Pancreas (tissue), 10 donors: ENCODE measurements around the gene ISCA1. TPM values are rescaled to one million over a fixed set of nuclear protein-coding genes. Genes with fewer than 3 reads are reported as not detected.

ENCODE experiments used
- ATAC-seq, 4 donors: fragments of 200-7000 bp; cut with Tn5 transposase; one replicate each; pipeline versions ENCODE4 v1.8.0 to v1.9.1; 2020; ENCODE audit warnings: mild to moderate bottlenecking in 4 of 4, moderate library complexity in 4 of 4
- DNase-seq, 6 donors: peaks; one replicate each; pipeline ENCODE4 v3.0.0-alpha.2; 2020
- FAIRE-seq: peaks from 2 replicates; lab custom pipeline; 2012; peaks lifted over from hg19 to GRCh38; lab: Jason Lieb, UNC
- H3K27ac ChIP-seq, 4 donors: fragments of 200-600 bp; sonication (generic); 1 replicate in 3 of 4; 2 replicates in 1 of 4; pipeline versions ENCODE4 v1.5.0 to v1.8.0; 2020
- H3K27me3 ChIP-seq, 4 donors: fragments of 200-600 bp; one replicate each; pipeline ENCODE4 v1.8.0; 2021
- H3K36me3 ChIP-seq, 3 donors: fragments of 200-600 bp; sonication (generic) in 1 of 3; one replicate each; pipeline versions ENCODE4 v1.5.0 to v1.8.0; 2020 to 2021
- H3K4me1 ChIP-seq, 3 donors: fragments of 200-600 bp; one replicate each; pipeline ENCODE4 v1.8.0; 2021
- H3K4me3 ChIP-seq, 4 donors: fragments of 200-600 bp; sonication (generic) in 2 of 4; one replicate each; pipeline versions ENCODE4 v1.5.0 to v1.8.0; 2020 to 2021
- H3K9me3 ChIP-seq, 4 donors: fragments of 200-600 bp; one replicate each; pipeline ENCODE4 v1.8.0; 2021
- WGBS, 2 donors: extraction: QIAGEN DNeasy Blood & Tissue Kit; methylation state at CpG; one replicate each; pipeline ENCODE4 v1.1.7; 2013; 5-methylcytosine and 5-hydroxymethylcytosine counted together
- intact Hi-C, 3 donors: fragments of 100-400 bp; cut with DNase I; formaldehyde crosslinking; loops; one replicate each; pipeline versions ENCODE4 v1.11.1 to v1.14.2; 2022
- polyA plus RNA-seq, 2 donors: library from polyadenylated mRNA; stranded (reverse); fragments of 200-250 nt; gene quantifications; one replicate each; pipeline ENCODE4 v1.2.3, GENCODE V29; 2013
- total RNA-seq, 6 donors: library from RNA; stranded (reverse); fragmentation: NEBNext Ultra II Directional in 4 of 6; extraction: Animal tissue kit (Norgen Biotek cat#: 25700) in 4 of 6; gene quantifications; one replicate each; pipeline versions ENCODE4 v1.2.1 to v1.2.4, GENCODE V29; 2021 to 2023
- TF ChIP-seq, protein P1 (sequence below), 4 donors: fragments of 200-600 bp; sonication (generic) in 3 of 4; IDR thresholded peaks; one replicate each; pipeline versions ENCODE4 v1.5.0 to v1.8.0; 2021; ENCODE audit warnings: antibody characterized with exemption in 4 of 4
- donor health status: healthy with polysubstance abuse.
- donor health status: DM: no; HTN: no; CAD: no; lungs with moderate emphysema.
- donor health status: DM: no; HTN: no; CAD: no.
- donor health status: control.
- donor health status: control.
- donor health status: Bipolar disorder and iron deficiency.
- donor health status: DM: yes; HTN: yes; CAD: no.
- donor health status: DM: no; HTN: no; CAD: no.
- donor health status: DM: no; HTN: no; CAD: no.
- donor health status: DM: yes; HTN: yes; CAD: no.

Gene ISCA1
- total and polyA plus RNA-seq, 8 donors, result 8.6 to 26.5 (median 10.9) TPM

DNA sequence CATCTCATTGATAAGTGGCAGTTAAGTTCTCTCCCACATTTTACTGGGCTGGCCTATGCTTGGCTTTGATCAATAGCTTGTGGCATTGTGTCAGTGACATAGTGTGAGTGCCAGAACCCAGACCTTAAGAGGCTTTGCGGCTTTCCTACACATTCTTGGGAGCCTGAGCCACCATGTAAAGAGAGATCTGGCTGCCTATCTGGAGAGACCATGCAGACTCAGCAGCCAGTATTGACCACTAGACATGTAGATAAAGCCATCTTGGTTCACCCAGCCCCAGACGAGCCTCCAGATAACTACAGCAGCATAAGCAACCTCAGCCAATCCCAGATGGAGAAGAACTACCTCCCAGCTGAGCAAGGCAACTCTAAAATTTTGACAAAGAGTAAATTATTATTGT, 51.5 kb downstream of the ISCA1 start:
- H3K27ac ChIP-seq, result no peak overlapping the region
- H3K4me3 ChIP-seq, result no peak overlapping the region
- H3K36me3 ChIP-seq, result no peaks in the 10 kb centered on the region
- no peaks in the 10 kb centered on the region for H3K27me3 ChIP-seq
- WGBS, 2 donors, result 64 to 77% methylated on average over 2 of the region's 2 CpGs
- H3K4me1 ChIP-seq, result no peaks in the 10 kb centered on the region
- DNase-seq, result no peak
- ATAC-seq, result no peak
- no peak for FAIRE-seq
- intact Hi-C loops, result no loop called here
- no peaks in the 10 kb centered on the region for H3K9me3 ChIP-seq
- TF ChIP-seq, protein P1, sequence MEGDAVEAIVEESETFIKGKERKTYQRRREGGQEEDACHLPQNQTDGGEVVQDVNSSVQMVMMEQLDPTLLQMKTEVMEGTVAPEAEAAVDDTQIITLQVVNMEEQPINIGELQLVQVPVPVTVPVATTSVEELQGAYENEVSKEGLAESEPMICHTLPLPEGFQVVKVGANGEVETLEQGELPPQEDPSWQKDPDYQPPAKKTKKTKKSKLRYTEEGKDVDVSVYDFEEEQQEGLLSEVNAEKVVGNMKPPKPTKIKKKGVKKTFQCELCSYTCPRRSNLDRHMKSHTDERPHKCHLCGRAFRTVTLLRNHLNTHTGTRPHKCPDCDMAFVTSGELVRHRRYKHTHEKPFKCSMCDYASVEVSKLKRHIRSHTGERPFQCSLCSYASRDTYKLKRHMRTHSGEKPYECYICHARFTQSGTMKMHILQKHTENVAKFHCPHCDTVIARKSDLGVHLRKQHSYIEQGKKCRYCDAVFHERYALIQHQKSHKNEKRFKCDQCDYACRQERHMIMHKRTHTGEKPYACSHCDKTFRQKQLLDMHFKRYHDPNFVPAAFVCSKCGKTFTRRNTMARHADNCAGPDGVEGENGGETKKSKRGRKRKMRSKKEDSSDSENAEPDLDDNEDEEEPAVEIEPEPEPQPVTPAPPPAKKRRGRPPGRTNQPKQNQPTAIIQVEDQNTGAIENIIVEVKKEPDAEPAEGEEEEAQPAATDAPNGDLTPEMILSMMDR (IDR thresholded peaks at IDR 0.05), result no peak

DNA sequence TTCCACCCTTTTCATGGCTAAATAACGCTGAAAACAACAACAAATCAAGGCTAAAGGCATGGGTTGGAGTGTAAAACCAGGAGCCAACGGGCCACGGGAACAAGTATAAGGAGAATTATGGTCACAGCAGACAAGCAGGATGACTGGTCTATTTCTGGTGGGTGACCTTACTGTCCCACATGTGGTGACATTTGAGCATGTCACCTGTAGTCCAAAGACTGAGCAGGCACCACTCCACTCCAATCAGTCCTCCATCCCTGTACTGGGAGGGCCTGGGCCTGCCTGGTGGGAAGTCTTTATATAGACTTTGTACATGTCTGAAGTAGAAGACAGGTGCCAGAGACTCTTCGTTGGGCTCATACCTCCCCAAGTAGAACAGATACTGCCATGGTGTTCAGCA, 59.7 kb downstream of the ISCA1 start:
- H3K9me3 ChIP-seq, result no peaks in the 10 kb centered on the region
- H3K36me3 ChIP-seq, result no peaks in the 10 kb centered on the region
- no peak overlapping the region for H3K27ac ChIP-seq
- FAIRE-seq (no peak), ATAC-seq (no peak), DNase-seq (no peak)
- TF ChIP-seq, protein P1 (IDR thresholded peaks at IDR 0.05), result no peak
- no peak overlapping the region for H3K4me3 ChIP-seq
- H3K4me1 ChIP-seq, result no peaks in the 10 kb centered on the region
- intact Hi-C loops, result no loop called here
- H3K27me3 ChIP-seq, result no peaks in the 10 kb centered on the region
- WGBS, 2 donors, result 70 to 77% methylated on average over 4 of the region's 4 CpGs

DNA sequence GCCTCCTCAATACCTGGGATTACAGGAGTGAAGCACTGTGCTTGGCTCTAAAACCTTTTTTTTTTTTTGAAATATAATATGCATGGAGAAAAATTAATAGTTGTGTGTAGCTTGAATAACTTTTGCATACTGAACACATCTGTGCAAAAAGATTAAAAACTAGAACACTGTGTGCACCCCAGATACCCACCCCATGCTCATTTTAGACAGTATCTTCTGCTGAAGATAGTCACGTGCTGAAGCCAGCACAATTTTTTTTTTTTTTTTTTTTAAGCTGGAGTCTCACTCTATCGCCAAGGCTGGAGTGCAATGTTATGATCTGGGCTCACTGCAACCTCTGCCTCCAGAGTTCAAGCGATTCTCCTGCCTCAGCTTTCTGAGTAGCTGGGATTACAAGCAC, 62.7 kb downstream of the ISCA1 start:
- no peak for FAIRE-seq
- DNase-seq, result no peak
- Histone ChIP-seq H3K27ac (no peak overlapping the region), H3K4me1 (no peaks in the 10 kb centered on the region), H3K27me3 (no peaks in the 10 kb centered on the region), H3K36me3 (no peaks in the 10 kb centered on the region), H3K9me3 (no peaks in the 10 kb centered on the region), H3K4me3 (no peak overlapping the region)
- ATAC-seq, result no peak
- 75 to 90% methylated on average over 3 of the region's 3 CpGs for WGBS, 2 donors
- intact Hi-C loops, result no loop called here
- TF ChIP-seq, protein P1 (IDR thresholded peaks at IDR 0.05), result no peak

DNA sequence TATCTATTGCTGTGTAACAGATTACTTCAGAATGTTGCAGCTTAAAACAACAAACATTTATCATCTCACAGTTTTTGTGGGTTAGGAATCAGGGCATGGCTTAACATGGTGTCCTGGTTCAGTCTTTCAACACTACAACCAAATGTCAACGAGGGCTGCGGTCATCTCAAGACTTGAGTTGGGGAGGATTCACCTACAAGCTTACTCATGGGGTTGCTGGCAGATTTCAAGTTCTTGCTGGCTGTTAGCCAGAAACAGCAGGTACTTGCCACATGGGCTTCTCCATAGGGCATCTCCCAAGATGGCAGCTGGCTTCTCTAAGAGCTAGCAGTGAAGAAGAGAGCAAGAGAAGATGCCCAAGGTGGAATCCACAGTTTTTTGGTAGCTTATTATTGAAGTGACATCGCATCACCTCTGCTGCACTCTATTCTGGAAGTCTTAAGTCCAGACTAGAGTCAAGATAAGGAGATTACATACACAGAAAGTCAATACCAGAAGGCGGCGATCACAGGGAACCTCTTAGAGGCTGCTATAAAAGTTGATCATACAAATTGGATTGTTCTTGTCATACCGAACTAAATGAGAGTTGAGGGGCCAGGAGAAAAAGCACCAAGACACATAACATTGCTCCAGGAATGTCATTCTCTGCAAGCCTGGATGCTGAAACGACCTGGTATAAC, 65.1 kb downstream of the ISCA1 start:
- DNase-seq (no peak), FAIRE-seq (no peak), ATAC-seq (no peak)
- 68 to 74% methylated on average over 7 of the region's 7 CpGs for WGBS, 2 donors
- Histone ChIP-seq H3K27me3 (no peaks in the 10 kb centered on the region), H3K9me3 (no peaks in the 10 kb centered on the region), H3K27ac (no peak overlapping the region), H3K4me1 (no peaks in the 10 kb centered on the region), H3K36me3 (no peaks in the 10 kb centered on the region), H3K4me3 (no peak overlapping the region)
- TF ChIP-seq, protein P1 (IDR thresholded peaks at IDR 0.05), result no peak
- intact Hi-C loops, result no loop called here

Other genes with a start within 250 kb of the ISCA1 start
- gene GOLM1, start 183.0 kb downstream of the ISCA1 start, total RNA-seq, result 10 to 100 TPM; 20.2 to 76.7 (median 41.8) TPM
- gene GOLM1, start 183.0 kb downstream of the ISCA1 start, polyA plus RNA-seq, result 10 to 100 TPM; 25.9 to 28.0 TPM
- gene C9orf153, start 22.9 kb downstream of the ISCA1 start, total RNA-seq, result under 1 TPM in 3 of 6 donors, not detected in 3; 0.12 to 0.14 (median 0.13) TPM
- gene C9orf153, start 22.9 kb downstream of the ISCA1 start, polyA plus RNA-seq, result under 1 TPM in 1 of 2 donors, not detected in 1; 0.42 TPM
- 10 to 100 TPM in 4 of 6 donors, 1 to 10 TPM in 2; 9.8 to 26.2 (median 13.5) TPM for gene TUT7, start 71.9 kb upstream of the ISCA1 start, total RNA-seq
- 10 to 100 TPM in 1 of 2 donors, 1 to 10 TPM in 1; 9.8 to 12.1 TPM for gene TUT7, start 71.9 kb upstream of the ISCA1 start, polyA plus RNA-seq